COR-L47 (cell line): ENCODE measurements around the gene NSD2.

Source experiments
- DNase-seq: peaks from one replicate; lab custom pipeline; 2025; lab: John Stamatoyannopoulos, UW

NSD2 gene

GRCh38 chr4:1971456-1972200 lies 100.4 kb downstream of the NSD2 start:
- DNase-seq, result no peak

GRCh38 chr4:1972414-1972813 lies 101.2 kb downstream of the NSD2 start:
- no peak for DNase-seq

- no peak for DNase-seq
Measured at GRCh38 chr4:1973218-1973617, 102.0 kb downstream of the NSD2 start.

- no peak for DNase-seq
Measured at GRCh38 chr4:1973661-1974060, 102.5 kb downstream of the NSD2 start.

- no peak for DNase-seq
Measured at GRCh38 chr4:1974840-1975239, 103.6 kb downstream of the NSD2 start.

- no peak for DNase-seq
Measured at GRCh38 chr4:1975391-1975801, 104.2 kb downstream of the NSD2 start.

GRCh38 chr4:1975880-1976279 lies 104.7 kb downstream of the NSD2 start:
- no peak for DNase-seq

- no peak for DNase-seq
Measured at GRCh38 chr4:1976416-1977352, 105.5 kb downstream of the NSD2 start.

- DNase-seq, result no peak
Measured at GRCh38 chr4:1978226-1978625, 107.0 kb downstream of the NSD2 start.

GRCh38 chr4:1978741-1979476 lies 107.7 kb downstream of the NSD2 start:
- no peak for DNase-seq

- no peak for DNase-seq
Measured at GRCh38 chr4:1979477-1980196, 108.4 kb downstream of the NSD2 start.

- no peak for DNase-seq
Measured at GRCh38 chr4:1980561-1981041, 109.4 kb downstream of the NSD2 start.

GRCh38 chr4:1981251-1982058 lies 110.3 kb downstream of the NSD2 start:
- DNase-seq, result no peak

GRCh38 chr4:1982124-1983052 lies 111.2 kb downstream of the NSD2 start:
- DNase-seq, result no peak

- DNase-seq, result no peak
Measured at GRCh38 chr4:1983053-1983845, 112.1 kb downstream of the NSD2 start.

GRCh38 chr4:1983846-1984405 lies 112.7 kb downstream of the NSD2 start:
- no peak for DNase-seq

GRCh38 chr4:1984406-1985191 lies 113.4 kb downstream of the NSD2 start:
- no peak for DNase-seq

- DNase-seq, result no peak
Measured at GRCh38 chr4:1985294-1985693, 114.1 kb downstream of the NSD2 start.
